Mononuclear cell (primary cell): ENCODE results near the gene OR51E1. TPM values are rescaled to one million over a fixed set of nuclear protein-coding genes. Genes with fewer than 3 reads are reported as not detected.

Source experiments
- H3K27me3 ChIP-seq: 2 replicates; pipeline ENCODE4 v1.6.0; 2011; ENCODE audit warnings: low read length, control low read depth; ENCODE audit not compliant: insufficient read depth
- H3K4me1 ChIP-seq: 2 replicates; pipeline ENCODE4 v1.5.1; 2011; ENCODE audit warnings: mild to moderate bottlenecking, low read length, control low read depth; ENCODE audit not compliant: insufficient read depth
- H3K4me3 ChIP-seq: 2 replicates; pipeline ENCODE4 v1.5.1; 2011; ENCODE audit warnings: mild to moderate bottlenecking, low read length, moderate library complexity
- H3K9me3 ChIP-seq: 2 replicates; pipeline ENCODE4 v1.5.1; 2011; ENCODE audit warnings: low read depth, mild to moderate bottlenecking, control low read depth, low read length
- total RNA-seq: library from RNA; depleted of rRNA; stranded (reverse); fragments of >200 nt; gene quantifications from one replicate; pipeline ENCODE4 v1.2.3, GENCODE V29; 2012

The OR51E1 gene
- total RNA-seq, 1 donor, result not detected

DNA sequence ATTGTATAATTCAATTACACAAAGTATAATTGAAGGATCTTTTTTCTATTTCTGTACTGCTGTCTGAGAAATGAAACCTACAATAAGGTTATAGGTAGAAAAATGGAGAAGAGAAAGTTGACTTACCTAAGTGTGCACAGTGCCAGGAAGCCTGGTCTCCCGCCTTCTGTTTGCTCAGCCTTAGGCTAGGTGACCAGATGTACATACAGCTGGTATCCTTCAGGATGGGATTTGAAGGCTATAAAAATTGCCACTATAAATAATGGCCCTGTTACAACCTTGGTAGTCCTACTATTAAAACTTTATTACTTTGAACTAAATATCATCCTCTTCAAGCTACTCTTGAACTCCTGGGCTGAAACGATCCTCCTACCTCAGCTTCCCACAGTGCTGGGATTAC is 34.2 kb downstream of the OR51E1 start:
- no peaks in the 10 kb centered on the region for H3K9me3 ChIP-seq
- no peaks in the 10 kb centered on the region for H3K4me1 ChIP-seq
- no peak overlapping the region for H3K4me3 ChIP-seq
- H3K27me3 ChIP-seq, result no peaks in the 10 kb centered on the region

DNA sequence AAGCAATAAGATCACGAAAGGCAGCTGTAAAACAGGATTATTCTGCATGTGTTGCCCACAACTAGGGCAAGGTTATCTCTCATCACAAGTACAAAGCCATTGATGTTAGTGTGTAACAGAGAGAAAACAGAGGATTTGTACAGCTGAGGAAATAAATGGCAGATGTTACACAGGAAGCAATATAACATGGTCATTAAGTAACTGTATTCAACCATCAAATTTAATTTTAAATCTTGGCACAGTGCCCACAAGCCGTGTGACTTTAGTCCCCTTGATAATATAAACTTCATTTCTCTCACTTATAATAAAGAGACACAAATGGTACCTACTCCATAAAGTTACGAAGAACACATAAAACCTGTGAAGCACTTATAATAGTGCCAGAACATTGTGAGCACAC is 36.6 kb downstream of the OR51E1 start:
- Histone ChIP-seq H3K4me3 (no peak overlapping the region), H3K9me3 (no peaks in the 10 kb centered on the region), H3K4me1 (no peaks in the 10 kb centered on the region), H3K27me3 (no peaks in the 10 kb centered on the region)

DNA sequence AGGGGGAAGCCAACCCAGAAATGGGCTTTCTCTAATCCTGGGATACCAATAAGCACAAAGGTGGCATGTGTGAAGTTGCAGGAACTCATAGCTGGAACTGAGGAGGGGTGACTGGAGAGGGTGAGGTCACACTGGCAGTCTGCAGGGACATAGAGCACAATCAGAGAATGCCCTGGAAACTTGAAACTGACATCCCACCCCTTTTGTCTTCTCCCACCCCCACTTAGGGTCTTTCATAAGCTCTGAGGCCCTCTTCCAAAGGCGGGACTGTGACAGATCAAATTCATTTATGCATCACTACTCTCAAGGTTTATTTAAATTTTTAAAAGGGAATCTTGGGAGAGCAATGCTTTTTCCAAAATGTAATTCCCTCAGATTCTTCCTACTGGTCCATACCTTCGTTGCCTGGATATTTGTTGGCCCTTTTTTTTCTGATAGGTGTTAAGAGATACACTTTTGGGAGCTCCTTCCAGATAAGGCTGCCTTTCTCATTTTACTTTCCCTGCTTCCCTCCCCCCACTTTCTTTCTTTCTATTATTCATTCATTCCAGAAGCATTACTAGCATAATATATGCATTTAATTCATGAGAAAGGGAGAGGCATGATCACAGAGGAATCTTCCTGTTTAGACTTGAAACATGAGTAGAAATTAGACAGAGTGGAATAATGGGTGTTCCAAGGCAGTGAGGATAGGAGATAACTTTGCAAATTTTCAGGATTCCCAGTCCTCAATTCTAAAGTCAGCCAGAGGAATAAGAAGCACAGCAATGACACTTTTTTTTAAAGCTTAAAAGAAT is 39.0 kb downstream of the OR51E1 start:
- Histone ChIP-seq H3K4me3 (no peak overlapping the region), H3K9me3 (no peaks in the 10 kb centered on the region), H3K27me3 (no peaks in the 10 kb centered on the region), H3K4me1 (no peaks in the 10 kb centered on the region)

DNA sequence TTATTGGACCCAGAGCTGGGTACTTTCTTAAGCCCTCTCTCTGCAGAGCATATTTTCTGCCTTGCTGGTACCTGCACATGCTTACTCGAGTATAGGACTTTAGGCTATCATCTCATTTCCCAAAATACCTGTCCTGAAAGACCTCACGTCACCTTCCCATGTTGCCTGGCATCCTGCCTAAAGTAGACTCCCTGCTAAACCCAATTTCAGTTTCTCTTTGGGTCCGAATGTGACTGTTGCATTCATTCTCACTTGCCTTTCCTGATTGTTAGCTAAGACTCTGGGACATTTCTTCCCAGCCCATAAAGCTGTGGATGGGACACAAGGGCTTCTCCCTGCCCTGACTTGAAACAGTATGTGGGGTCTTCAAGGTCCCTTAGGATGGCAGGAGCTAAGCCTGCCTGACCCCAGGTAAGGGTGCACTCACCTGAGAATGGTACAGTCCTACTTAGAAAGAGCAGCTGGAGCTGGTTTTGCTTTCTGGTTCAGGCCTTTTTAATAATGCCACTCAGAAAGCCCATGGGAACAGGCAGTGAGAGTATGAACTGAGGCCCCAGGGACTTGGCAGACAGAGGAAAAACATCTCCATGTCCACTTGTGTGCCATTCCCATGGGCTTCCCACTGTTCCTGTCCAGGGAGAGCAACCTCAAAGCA is 41.0 kb downstream of the OR51E1 start:
- Histone ChIP-seq H3K27me3 (no peaks in the 10 kb centered on the region), H3K4me1 (no peaks in the 10 kb centered on the region), H3K9me3 (no peaks in the 10 kb centered on the region), H3K4me3 (no peak overlapping the region)

DNA sequence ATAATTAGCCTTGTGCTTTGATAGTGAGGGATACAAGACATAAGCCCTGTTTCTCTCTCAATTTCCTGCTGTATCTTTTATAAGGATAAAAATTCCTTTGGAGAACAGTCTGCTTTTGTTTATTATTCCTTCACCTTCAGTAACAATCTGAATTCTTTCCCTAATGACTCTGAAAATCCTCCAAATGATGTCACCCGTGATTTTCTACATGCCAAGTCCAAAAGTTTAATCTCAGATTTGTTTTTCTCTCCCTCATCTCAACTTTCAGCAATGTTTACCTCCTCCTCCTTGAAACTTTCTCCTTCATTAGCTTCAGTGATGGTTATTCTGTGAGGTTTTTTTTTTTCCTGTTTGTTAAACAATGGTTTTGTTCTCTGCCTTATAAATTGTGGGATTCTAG is 51.7 kb downstream of the OR51E1 start:
- Histone ChIP-seq H3K9me3 (no peaks in the 10 kb centered on the region), H3K27me3 (no peaks in the 10 kb centered on the region), H3K4me1 (no peaks in the 10 kb centered on the region), H3K4me3 (no peak overlapping the region)

DNA sequence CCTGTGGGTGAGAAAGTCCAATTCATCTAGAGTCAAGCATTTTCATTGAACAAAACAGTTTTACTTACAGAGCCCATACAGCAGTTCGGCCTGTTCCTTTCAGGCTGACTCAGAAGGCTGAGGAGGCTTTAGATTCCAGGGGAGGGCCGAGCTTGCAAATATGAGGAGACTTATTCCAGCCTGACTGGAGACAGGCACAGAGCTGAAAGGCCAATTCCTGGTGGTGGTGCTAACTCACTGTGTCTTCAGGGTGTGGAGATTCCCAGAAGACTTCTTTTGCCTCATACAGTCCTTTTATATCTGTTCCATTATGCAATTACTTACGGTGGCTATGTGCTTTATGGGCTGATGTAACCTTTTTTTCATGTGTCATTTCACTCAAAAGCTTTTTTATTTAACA is 53.8 kb downstream of the OR51E1 start, which contains the start of gene OR51E2:
Gene OR51E2, minus strand, starts transcription at position 269 of the 400 bp plus-strand sequence. CDS start 15,142 bp downstream, outside the sequence.
- Histone ChIP-seq H3K4me3 (no peak within 1 kb of the TSS), H3K4me1 (no peaks in the 10 kb centered on the region), H3K27me3 (no peaks in the 10 kb centered on the region), H3K9me3 (no peaks in the 10 kb centered on the region)

DNA sequence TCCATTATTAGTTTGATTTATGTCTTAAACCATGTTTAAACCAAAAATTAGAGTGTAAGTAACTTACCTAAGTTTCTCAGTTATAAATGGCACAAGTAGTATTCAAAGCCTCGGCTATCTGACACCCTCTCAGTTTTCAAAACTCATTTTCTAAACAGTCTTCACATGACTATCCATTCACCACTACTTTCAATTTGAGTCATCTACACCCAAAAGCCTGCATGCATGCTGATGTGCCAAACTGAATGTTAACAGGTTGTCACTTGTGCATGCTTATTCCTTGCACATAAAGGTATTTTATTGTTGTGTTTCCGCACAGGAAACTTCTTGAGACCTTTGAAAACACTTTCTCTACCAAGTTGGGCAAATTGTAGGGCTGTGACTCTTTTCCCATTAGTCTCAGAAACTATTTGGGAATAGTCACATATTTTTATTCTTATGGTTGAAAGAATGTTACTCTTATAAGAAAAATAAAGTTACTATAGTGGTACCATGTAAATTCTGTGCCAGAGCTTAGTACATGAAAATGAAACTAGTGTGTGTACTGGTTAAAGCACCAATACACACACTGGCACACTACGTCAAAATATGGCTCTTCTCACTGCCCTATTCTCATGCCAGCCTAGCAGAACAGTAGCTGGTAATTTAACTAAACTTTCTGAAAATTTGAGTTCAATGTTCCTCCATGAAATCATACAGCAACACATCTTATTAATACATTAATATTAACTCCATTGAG is 56.1 kb downstream of the OR51E1 start:
- H3K9me3 ChIP-seq, result no peaks in the 10 kb centered on the region
- H3K4me1 ChIP-seq, result no peaks in the 10 kb centered on the region
- H3K4me3 ChIP-seq, result no peak overlapping the region
- no peaks in the 10 kb centered on the region for H3K27me3 ChIP-seq

DNA sequence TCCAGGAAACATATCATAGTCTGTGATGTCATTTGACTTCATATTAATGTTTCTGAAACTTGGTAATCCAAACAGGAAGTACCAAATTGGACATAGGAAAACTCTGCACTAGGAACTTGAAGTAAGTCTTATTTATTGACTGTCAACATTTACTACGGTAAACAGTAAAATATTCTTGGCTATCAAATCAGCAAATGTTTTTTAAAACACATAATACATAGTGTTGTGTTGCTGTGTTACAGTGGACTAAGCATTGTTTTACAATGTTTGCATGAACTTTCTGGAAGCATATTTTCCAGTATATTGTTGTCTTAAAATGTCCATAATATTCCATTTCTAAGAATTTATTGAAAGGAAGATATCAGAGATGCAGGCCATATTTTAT is 56.6 kb downstream of the OR51E1 start:
- no peak overlapping the region for H3K4me3 ChIP-seq
- no peaks in the 10 kb centered on the region for H3K27me3 ChIP-seq
- H3K9me3 ChIP-seq, result no peaks in the 10 kb centered on the region
- H3K4me1 ChIP-seq, result no peaks in the 10 kb centered on the region

DNA sequence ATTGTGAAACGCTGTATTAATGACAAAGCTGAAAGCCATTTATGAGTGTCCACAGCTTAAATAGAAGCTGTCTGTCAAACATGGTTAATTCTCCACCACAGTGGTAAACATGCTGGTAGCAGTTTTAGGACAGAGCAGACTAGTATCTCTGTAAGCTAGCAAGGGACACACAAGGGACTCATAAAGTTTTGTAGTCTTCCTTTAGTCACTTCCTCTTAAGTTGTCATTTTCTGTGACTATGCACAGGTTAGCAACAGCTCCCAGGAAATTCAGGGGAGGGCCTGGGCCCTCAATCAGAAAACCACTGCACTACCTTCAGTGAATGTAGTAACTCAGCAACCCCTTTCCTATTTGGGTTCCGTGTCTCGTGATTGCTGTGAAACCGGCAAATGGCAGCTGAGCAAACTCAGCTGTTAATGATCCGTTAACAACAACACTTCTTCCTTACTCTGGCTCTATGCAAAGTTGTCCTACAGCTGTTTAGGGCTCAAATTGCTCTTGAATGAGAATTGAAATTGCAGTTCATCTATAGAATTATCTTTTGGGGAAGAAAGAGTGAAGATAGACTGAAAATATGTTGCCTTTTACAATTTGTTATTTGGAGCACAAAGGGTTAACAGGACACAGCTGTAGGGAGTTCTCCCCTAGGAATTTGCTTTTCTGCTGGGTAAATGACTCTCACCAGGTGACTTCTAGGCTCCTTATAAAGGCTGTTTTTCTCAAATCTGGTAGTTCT is 60.4 kb downstream of the OR51E1 start, which contains the start of gene MMP26:
Gene MMP26, plus strand, starts transcription at position 731 of the 736 bp plus-strand sequence.
- no peaks in the 10 kb centered on the region for H3K4me1 ChIP-seq
- H3K27me3 ChIP-seq, result no peaks in the 10 kb centered on the region
- no peak within 1 kb of the TSS for H3K4me3 ChIP-seq
- no peaks in the 10 kb centered on the region for H3K9me3 ChIP-seq

DNA sequence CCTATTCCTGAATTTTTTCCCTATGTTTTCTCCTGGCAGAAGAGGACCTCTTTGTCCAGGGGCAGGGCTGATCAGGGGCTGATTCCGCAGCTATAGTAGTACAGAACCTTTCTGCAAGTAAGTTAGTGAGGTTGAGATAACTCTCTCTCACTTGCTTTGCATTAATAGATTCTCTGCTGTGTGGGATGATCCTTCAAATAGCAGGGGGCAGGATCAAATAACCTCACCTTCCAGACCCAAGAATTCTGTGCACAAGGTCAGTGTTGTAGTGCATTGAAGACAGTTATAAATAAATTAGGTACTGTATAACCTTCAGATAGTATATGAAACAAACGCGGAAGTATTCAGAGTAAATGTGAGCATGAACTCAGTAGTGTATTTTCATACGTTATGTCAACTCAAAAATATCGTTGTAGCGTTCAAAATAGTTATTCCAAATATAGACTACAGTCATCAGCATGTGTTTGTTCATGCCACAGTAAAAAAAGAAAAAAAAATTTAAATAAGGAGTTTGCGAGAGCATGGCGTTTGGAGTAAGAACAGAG is 61.1 kb downstream of the OR51E1 start:
- no peaks in the 10 kb centered on the region for H3K27me3 ChIP-seq
- no peak overlapping the region for H3K4me3 ChIP-seq
- H3K4me1 ChIP-seq, result no peaks in the 10 kb centered on the region
- no peaks in the 10 kb centered on the region for H3K9me3 ChIP-seq

Other genes starting within 250 kb of the OR51E1 start
- gene OR52K2, start 194.7 kb upstream of the OR51E1 start, total RNA-seq, result 0.31 TPM
- gene OR52K1, start 161.3 kb upstream of the OR51E1 start, total RNA-seq, result 0.10 TPM
- gene OR52M1, start 98.8 kb upstream of the OR51E1 start, total RNA-seq, result not detected
- not detected for gene OR52I2, start 62.2 kb upstream of the OR51E1 start, total RNA-seq
- gene OR52I1, start 49.9 kb upstream of the OR51E1 start, total RNA-seq, result not detected
- 7.3 TPM for gene TRIM68, start 35.8 kb upstream of the OR51E1 start, total RNA-seq
- gene OR51D1, start 6.5 kb upstream of the OR51E1 start, total RNA-seq, result 0.10 TPM
- gene OR51E2, start 53.9 kb downstream of the OR51E1 start, total RNA-seq, result 0.10 TPM
- gene MMP26, start 60.8 kb downstream of the OR51E1 start, total RNA-seq, result not detected
- not detected for gene OR51F1, start 126.0 kb downstream of the OR51E1 start, total RNA-seq
- not detected for gene OR52R1, start 160.4 kb downstream of the OR51E1 start, total RNA-seq
- gene OR51F2, start 177.3 kb downstream of the OR51E1 start, total RNA-seq, result not detected
- gene OR51S1, start 205.2 kb downstream of the OR51E1 start, total RNA-seq, result not detected
- gene OR51T1, start 237.9 kb downstream of the OR51E1 start, total RNA-seq, result not detected